ELF-1 (cell line): Measurements from ENCODE around the gene KIF26A.
"Not testable (repeated sequence)": the region's sequence is repeated elsewhere in the genome, so short reads cannot be mapped to it uniquely, and the experiment has no call there.

Experiments used
- DNase-seq: peaks from one replicate; pipeline ENCODE4 v3.0.0-alpha.2; 2016; ENCODE audit warnings: low read depth, low spot score

KIF26A gene

GRCh38 chr14:104207142-104208014 is 69.0 kb downstream of the KIF26A start:
- DNase-seq: no peak

- not testable (repeated sequence) for DNase-seq
Observed at GRCh38 chr14:104208015-104208295, 69.6 kb downstream of the KIF26A start.

GRCh38 chr14:104208331-104208730 is 69.9 kb downstream of the KIF26A start:
- not testable (repeated sequence) for DNase-seq

GRCh38 chr14:104209071-104209470 is 70.7 kb downstream of the KIF26A start:
- not testable (repeated sequence) for DNase-seq

GRCh38 chr14:104209985-104210816 is 71.8 kb downstream of the KIF26A start:
- DNase-seq: no peak

- no peak for DNase-seq
Observed at GRCh38 chr14:104210817-104211195, 72.4 kb downstream of the KIF26A start.

GRCh38 chr14:104211215-104211614 is 72.8 kb downstream of the KIF26A start:
- DNase-seq: no peak

GRCh38 chr14:104211741-104212140 is 73.4 kb downstream of the KIF26A start:
- no peak for DNase-seq

GRCh38 chr14:104212206-104213095 is 74.1 kb downstream of the KIF26A start:
- no peak for DNase-seq

- no peak for DNase-seq
Observed at GRCh38 chr14:104213301-104214034, 75.1 kb downstream of the KIF26A start.

GRCh38 chr14:104214431-104215218 is 76.2 kb downstream of the KIF26A start:
- no peak for DNase-seq

- DNase-seq: no peak
Observed at GRCh38 chr14:104215706-104216334, 77.4 kb downstream of the KIF26A start.

GRCh38 chr14:104216457-104216856 is 78.1 kb downstream of the KIF26A start:
- no peak for DNase-seq

- no peak for DNase-seq
Observed at GRCh38 chr14:104217486-104218360, 79.3 kb downstream of the KIF26A start.

GRCh38 chr14:104218361-104219180 is 80.2 kb downstream of the KIF26A start:
- DNase-seq: no peak

GRCh38 chr14:104219731-104220214 is 81.4 kb downstream of the KIF26A start:
- DNase-seq: no peak

- DNase-seq: no peak
Observed at GRCh38 chr14:104220215-104221070, 82.1 kb downstream of the KIF26A start.
